ENCODE measurements around the gene YEATS4.
A peak's percentile ranks its signal among the peaks of the same experiment; 100 is the strongest.
"Not testable (repeated sequence)": the region's sequence is repeated elsewhere in the genome, so short reads cannot be mapped to it uniquely, and the experiment has no call there.

Gene YEATS4

DNA sequence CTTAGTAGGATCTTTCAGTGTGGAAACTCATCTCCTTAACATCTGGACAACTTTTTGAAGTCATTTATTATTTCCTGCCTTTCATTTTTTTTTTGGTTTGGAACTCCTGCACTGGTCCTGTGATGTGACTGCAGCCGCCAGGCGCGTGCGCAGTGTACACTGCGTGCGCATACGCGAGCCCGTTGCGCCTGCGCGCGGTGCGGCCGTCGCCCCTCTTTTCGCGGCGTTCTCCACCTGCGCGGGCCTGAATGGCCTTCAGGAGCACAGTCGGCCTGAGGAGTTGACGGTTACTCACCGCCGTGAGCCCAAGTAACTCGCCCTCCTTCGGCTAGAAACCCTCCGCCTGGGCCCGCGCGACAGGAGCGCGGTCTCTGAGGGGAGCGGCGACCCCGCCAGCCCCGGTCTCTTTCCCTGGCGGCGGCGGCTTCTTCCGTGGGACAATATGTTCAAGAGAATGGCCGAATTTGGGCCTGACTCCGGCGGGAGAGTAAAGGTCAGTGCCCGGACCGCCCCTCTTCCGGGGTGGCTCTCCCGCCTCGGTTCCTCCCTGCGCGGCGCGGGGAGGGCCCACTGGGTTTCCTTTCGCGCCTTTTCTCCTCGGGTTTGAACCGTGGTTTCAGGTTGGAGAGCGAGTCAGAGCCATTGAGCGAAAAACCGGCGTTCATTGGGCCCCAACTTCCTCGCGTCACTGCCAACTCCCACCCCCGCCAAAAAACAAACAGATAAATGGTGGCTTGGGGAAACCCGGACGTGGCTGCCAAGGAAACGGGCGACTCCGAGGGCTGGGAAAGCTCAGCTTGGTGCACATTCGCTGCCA, at the start of gene YEATS4:
YEATS4 (plus strand) TSS at position 213 of the 817 bp plus-strand sequence; CDS start at position 443, 230 bp downstream.
- ATAC-seq = peak; percentile 82 to 84

GRCh38 chr12:69313209-69313608, 46.3 kb upstream of the YEATS4 start:
- no peak for ATAC-seq

DNA sequence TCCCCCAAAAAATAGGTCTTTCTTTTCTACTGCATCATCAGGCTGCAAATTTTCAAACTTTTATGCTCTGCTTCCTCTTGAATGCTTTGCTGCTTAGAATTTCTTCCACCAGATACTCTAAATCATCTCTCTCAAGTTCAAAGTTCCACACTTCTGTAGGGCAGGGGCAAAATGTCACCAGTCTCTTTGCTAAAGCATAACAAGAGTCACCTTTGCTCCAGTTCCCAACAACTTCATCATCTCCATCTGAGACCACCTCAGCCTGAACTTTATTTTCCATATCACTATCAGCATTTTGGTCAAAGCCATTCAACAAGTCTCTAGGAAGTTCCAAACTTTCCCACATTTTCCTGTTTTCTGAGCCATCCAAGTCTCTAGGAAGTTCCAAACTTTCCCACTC, 42.8 kb upstream of the YEATS4 start:
- ATAC-seq = not testable (repeated sequence)

DNA sequence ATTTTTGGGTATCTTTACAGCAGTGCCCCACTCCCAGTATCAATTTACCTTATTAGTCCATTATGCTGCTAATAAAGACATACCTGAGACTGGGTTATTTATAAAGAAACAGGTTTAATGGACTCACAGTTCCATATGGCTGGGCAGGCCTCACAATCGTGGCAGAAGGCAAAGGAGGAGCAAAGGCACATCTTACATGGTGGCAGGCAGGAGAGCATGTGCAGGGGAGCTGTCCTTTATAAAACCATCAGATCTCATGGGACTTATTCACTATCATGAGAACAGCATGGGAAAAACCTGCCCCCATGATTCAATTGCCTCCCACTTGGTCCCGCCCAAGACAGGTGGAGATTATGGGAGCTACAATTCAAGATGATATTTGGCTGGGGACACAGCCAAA, 42.3 kb upstream of the YEATS4 start:
- ATAC-seq = not testable (repeated sequence)

DNA sequence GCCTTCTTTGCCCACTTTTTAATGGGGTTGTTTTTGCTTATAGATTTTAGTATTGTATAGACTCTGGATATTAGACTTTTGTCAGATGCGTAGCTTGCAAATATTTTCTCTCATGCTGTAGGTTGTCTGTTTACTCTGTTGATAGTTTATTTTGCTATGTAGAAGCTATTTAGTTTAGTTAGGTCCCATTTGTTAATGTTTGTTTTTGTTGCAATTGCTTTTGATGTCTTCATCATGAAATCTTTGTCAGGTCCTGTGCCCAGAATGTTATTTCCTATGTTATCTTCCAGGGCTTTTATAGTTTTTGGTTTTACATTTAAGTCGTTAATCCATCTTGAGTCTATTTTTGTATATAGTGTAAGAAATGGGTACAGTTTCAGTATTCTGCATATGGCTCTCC, 41.3 kb upstream of the YEATS4 start:
- ATAC-seq = no peak

GRCh38 chr12:69321351-69321750, 38.2 kb upstream of the YEATS4 start:
- ATAC-seq = no peak

- peak in 1 of 2 donors; percentile 66 for ATAC-seq
Measured at GRCh38 chr12:69324797-69325466, 34.6 kb upstream of the YEATS4 start.

DNA sequence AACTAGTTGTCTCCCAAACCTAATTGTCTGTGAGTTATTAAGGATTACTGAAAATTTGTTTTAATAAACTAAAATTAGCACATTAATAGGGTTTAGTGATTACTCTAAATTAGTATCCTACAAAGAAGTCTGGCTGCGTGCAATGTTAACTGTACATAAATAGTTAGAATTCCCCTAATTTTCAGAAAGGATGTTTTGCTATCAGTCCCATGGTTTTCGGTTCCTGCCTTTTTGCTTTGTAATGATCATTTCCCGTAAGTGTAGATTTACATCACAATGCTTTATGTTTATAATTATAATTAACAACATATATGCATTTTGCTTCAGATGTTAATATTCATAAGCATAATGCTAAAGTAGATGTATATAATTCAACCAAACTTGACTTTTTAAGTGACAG, 31.1 kb upstream of the YEATS4 start:
- no peak for ATAC-seq

DNA sequence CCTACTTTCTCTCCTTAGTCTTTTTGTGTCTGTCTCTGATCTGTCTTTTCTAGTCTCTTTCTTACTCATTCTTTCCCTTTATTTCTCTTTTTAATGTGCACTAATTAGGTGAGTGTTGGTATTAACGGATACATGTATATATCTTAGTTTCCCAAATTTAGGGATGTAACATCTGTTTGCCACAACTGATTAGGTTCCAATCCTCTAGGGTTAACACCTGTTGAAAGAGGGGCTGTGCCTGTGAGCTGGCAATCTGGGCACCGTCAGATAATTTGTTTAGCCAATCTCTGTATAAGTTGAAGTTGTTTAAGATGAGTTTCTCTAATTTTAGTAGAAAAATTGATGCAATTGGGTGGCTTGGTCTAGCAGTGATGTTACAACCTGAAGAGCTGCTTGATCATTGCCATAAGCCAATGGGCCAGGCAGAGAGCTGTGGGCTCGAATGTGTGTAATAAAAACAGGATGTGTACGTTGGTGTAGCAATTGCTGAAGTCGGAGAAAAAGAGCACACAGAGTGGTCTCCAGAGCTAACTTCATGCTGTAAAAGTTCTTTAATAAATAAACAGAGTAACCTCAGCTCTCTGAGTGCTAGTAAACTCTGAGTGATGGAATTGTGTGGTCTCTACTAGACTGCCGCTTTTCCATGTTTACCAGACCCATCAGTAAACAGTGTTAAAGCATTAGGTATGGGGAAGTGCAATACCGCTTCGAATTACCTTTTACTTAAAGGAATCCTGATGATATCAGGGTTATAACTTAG, 29.7 kb upstream of the YEATS4 start:
- ATAC-seq = no peak

GRCh38 chr12:69330475-69331473, 28.8 kb upstream of the YEATS4 start:
- peak; percentile 66 to 67 for ATAC-seq

DNA sequence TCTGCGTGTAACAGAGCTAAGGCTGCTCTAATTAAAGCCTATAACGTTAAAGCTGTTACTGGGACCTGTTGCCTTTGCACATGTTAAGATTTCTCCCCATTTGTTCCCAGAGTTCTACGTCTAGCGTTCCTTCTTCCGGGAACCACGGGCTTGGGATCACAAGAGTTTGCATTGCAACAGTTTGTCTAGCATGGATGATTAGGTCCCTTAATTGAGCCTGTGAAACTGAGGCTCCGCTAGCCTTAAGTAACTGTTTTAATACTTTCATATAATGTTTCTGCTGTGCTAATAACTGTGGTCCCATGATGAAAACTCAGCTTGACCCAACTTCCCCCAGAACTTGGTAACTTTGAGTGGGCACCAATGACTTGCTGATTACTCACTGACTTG, 28.0 kb upstream of the YEATS4 start:
- no peak for ATAC-seq

- ATAC-seq = no peak
Measured at GRCh38 chr12:69331909-69332684, 27.4 kb upstream of the YEATS4 start.

- ATAC-seq = no peak
Measured at GRCh38 chr12:69332815-69333358, 26.7 kb upstream of the YEATS4 start.

DNA sequence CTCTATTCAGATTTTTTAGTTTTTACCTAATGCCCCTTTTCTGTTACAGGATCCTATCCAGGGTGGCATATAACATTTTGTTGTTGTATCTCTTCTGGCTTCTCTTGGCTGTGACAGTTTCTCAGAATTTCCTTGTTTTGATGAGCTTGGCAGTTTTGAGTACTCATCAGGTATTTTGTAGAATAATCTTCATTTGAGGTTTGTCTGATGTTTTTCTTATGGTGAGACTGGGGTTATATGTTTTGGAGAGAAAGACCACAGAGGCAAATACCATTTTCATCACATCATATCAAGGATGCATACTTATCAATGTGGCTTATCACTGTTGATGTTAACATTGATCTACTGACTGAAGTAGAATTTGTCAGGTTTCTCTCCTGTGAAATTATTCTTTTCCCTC, 25.4 kb upstream of the YEATS4 start:
- ATAC-seq = no peak

DNA sequence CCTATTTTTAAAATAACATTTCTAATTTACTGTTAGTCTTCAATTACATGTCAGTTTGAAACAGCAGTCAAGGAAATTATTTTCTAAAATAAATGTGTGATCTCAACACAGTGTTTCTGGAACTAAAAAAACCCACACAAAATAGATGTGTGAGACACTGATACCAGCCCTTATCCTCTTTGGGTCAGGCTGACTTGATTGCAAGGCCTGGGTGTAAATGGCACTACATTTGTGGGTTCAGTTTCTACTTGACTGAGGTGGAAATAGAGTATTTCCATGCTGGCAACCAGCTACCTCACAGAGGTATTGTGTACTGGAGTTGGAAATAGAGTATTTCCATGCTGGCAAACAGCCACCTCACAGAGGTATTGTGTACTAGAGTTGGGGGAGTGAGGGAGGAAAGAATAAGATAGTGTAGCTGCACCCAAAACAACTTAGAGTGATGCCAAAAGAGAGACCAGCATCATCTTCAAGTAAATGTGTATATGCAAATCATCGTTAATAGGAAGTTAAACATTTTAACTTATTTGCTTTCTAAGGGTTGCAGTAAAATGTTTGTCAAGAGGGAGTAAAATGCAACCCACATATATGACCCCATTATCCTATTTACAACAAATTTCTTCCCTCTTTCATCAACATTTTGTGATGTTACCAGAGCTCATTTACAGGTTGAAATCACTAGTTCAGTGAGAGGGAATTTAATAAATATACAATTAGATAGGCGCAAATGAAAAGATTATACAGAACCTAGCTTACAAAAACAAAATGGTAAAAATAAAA, 22.0 kb upstream of the YEATS4 start:
- ATAC-seq = no peak

GRCh38 chr12:69338120-69338859, 21.3 kb upstream of the YEATS4 start:
- no peak for ATAC-seq

GRCh38 chr12:69338936-69339335, 20.6 kb upstream of the YEATS4 start:
- no peak for ATAC-seq

GRCh38 chr12:69339999-69340398, 19.5 kb upstream of the YEATS4 start:
- ATAC-seq = no peak

GRCh38 chr12:69341328-69341727, 18.2 kb upstream of the YEATS4 start:
- ATAC-seq = no peak

Data from activated CD4-positive, CD25-positive, alpha-beta regulatory T cell treated with anti-CD3 and anti-CD28 coated beads, Interleukin-2, amount 50 U/mL, for 24 hours (primary cell).